HepG2 (cell line): ENCODE measurements around the gene VWA7. TPM values are rescaled to one million over a fixed set of nuclear protein-coding genes. Genes with fewer than 3 reads are reported as not detected.

ENCODE experiments used
- ATAC-seq: fragments of 200-7000 bp; cut with Tn5 transposase; 3 replicates; pipeline ENCODE4 v1.9.1; 2020; ENCODE audit warnings: mild to moderate bottlenecking, moderate library complexity
- BruUV-seq: library from RNA; stranded (reverse); fragments of 400-500 nt; replicated peaks from 2 replicates; lab custom pipeline; 2021; lab: Mats Ljungman, UMichigan
- CTCF ChIA-PET: fragments of 300-600 bp; formaldehyde crosslinking; extraction: SDS; loops from one replicate; lab custom pipeline; 2021; ENCODE audit warnings: low total read pairs, inconsistent platforms, low intra/inter-chr PET ratio; lab: Yijun Ruan, JAX
- POLR2A ChIA-PET: fragments of 350-600 bp; sonication (Branson Sonifier 250); formaldehyde crosslinking; loops from one replicate; lab custom pipeline; 2020; ENCODE audit warnings: antibody characterized with exemption, inconsistent platforms; lab: Yijun Ruan, JAX
- DNase-seq: peaks from one replicate; pipeline ENCODE4 v3.0.0-alpha.2; 2015; ENCODE audit warnings: low spot score
- FAIRE-seq: peaks from 3 replicates; lab custom pipeline; 2011; peaks lifted over from hg19 to GRCh38; lab: Jason Lieb, UNC
- H2AFZ ChIP-seq: one replicate; pipeline ENCODE4 v1.6.1; 2011; ENCODE audit warnings: low read length, inconsistent platforms
- H3K27ac ChIP-seq: fragments of 300-600 bp; 3 replicates; pipeline ENCODE4 v1.8.0; 2011; ENCODE audit warnings: mixed run types, mild to moderate bottlenecking, mixed read lengths, low read length, inconsistent platforms; ENCODE audit not compliant: insufficient read depth; ENCODE audit errors: extremely low read length
- H3K27me3 ChIP-seq, 2 experiments: fragments of 200-600 bp in 1 of 2; 2 replicates in 1 of 2; 3 replicates in 1 of 2; pipeline versions ENCODE4 v1.6.0 to v1.8.0; 2011; ENCODE audit warnings: low read length in 2 of 2, mild to moderate bottlenecking in 2 of 2, moderate library complexity in 2 of 2, inconsistent platforms in 1 of 2; ENCODE audit not compliant: insufficient read depth in 2 of 2, control insufficient read depth in 1 of 2
- H3K36me3 ChIP-seq, 2 experiments: fragments of 200-600 bp in 1 of 2; replicated peaks in 1 of 2; 2 replicates in 1 of 2; 3 replicates in 1 of 2; pipeline versions ENCODE4 v1.5.1 to v1.8.0; 2011; ENCODE audit warnings: low read length in 2 of 2, inconsistent platforms in 1 of 2; ENCODE audit not compliant: insufficient read depth in 2 of 2, control insufficient read depth in 1 of 2
- H3K4me1 ChIP-seq: 2 replicates; pipeline ENCODE4 v1.5.1; 2012; ENCODE audit warnings: low read length, inconsistent platforms; ENCODE audit not compliant: insufficient read depth
- H3K4me2 ChIP-seq: 2 replicates; pipeline ENCODE4 v1.6.0; 2011; ENCODE audit warnings: low read depth, low read length, inconsistent platforms
- H3K4me3 ChIP-seq, 3 experiments: fragments of 200-600 bp in 1 of 3; sonication (generic), shearing (Covaris generic) in 1 of 3; replicated peaks in 1 of 3; 2 replicates each; pipeline ENCODE4 v1.5.1; 2011 to 2016; ENCODE audit warnings: low read length in 3 of 3, inconsistent platforms in 2 of 3, low read depth in 2 of 3, mild to moderate bottlenecking in 2 of 3, control low read depth in 1 of 3, mixed read lengths in 1 of 3; ENCODE audit not compliant: insufficient read depth in 1 of 3
- H3K79me2 ChIP-seq: one replicate; pipeline ENCODE4 v1.6.1; 2011; ENCODE audit warnings: low read length, inconsistent platforms; ENCODE audit not compliant: insufficient read depth
- H3K9ac ChIP-seq: 2 replicates; pipeline ENCODE4 v1.6.0; 2011; ENCODE audit warnings: mild to moderate bottlenecking, low read depth, low read length, inconsistent platforms; ENCODE audit not compliant: insufficient read depth
- H3K9me3 ChIP-seq: 2 replicates; pipeline ENCODE4 v1.5.1; 2012; ENCODE audit warnings: mild to moderate bottlenecking, low read length
- H4K20me1 ChIP-seq: 2 replicates; pipeline ENCODE4 v1.6.0; 2011; ENCODE audit warnings: inconsistent platforms, mild to moderate bottlenecking, low read length, moderate library complexity; ENCODE audit not compliant: insufficient read depth
- HNRNPL ChIP-seq: fragments of 200-400 bp; formaldehyde crosslinking; IDR thresholded peaks from 2 replicates; pipeline ENCODE4 v1.6.1; 2017; ENCODE audit warnings: mild to moderate bottlenecking, low read depth, low read length
- RFXANK ChIP-seq: IDR thresholded peaks from 2 replicates; pipeline ENCODE4 v1.6.1; 2016
- RORA ChIP-seq: sonication (generic); formaldehyde crosslinking; IDR thresholded peaks from 2 replicates; pipeline ENCODE4 v1.5.0; 2020; ENCODE audit warnings: mild to moderate bottlenecking, missing genetic modification reagents, moderate library complexity
- ZNF768 ChIP-seq: sonication (generic); formaldehyde crosslinking; IDR thresholded peaks from 2 replicates; pipeline ENCODE4 v1.4.0; 2020; ENCODE audit warnings: missing genetic modification reagents
- WGBS: methylation state at CpG from one replicate; pipeline ENCODE4 v1.1.6; 2017; ENCODE audit warnings: low lambda C conversion rate; 5-methylcytosine and 5-hydroxymethylcytosine counted together
- in situ Hi-C: cut with HindIII; loops from 2 replicates; pipeline ENCODE4 v1.10.0; 2017; ENCODE audit warnings: low pct_unique_long_range_greater_than_20kb; ENCODE audit not compliant: extremely low pct_ligation_motif_present
- intact Hi-C: fragments of 100-400 bp; cut with micrococcal nuclease; formaldehyde crosslinking; loops from one replicate; pipeline ENCODE4 v1.10.0; 2022; ENCODE audit not compliant: unreplicated experiment
- polyA plus RNA-seq, 8 experiments: library from polyadenylated mRNA; depleted of rRNA in 3 of 8; stranded (reverse) in 7 of 8; unstranded in 1 of 8; fragments of >200 nt; fragmentation: Illumina TruSeq in 4 of 8; extraction: Trizol in 4 of 8; gene quantifications; 2 replicates each; pipeline versions ENCODE4 v1.2.1 to v1.2.3, GENCODE V29; 2011 to 2016; ENCODE audit warnings: low read depth in 4 of 8, missing spikeins in 1 of 8, mixed read lengths in 1 of 8; ENCODE audit not compliant: insufficient read depth in 1 of 8
- total RNA-seq, 5 experiments: library from RNA; depleted of rRNA; stranded (reverse); fragments of >200 nt; fragmentation: Illumina TruSeq; extraction: Trizol; gene quantifications; 2 replicates each; pipeline ENCODE4 v1.2.3, GENCODE V29; 2016; ENCODE audit warnings: low read depth in 1 of 5
- TF ChIP-seq, protein P1 (sequence below): sonication (generic); formaldehyde crosslinking; IDR thresholded peaks from 2 replicates; pipeline ENCODE4 v1.5.1; 2020; ENCODE audit warnings: mild to moderate bottlenecking, missing genetic modification reagents, borderline replicate concordance
- TF ChIP-seq, protein P2 (sequence below): sonication (generic); formaldehyde crosslinking; IDR thresholded peaks from 2 replicates; pipeline ENCODE4 v1.4.0; 2020; ENCODE audit warnings: mild to moderate bottlenecking, missing genetic modification reagents

The VWA7 gene
- total and polyA plus RNA-seq, 2 of the 13 experiments (the other 11 are each of a cell fraction or from before 2014, with no cell fraction given): 0.86 to 3.3 TPM

DNA sequence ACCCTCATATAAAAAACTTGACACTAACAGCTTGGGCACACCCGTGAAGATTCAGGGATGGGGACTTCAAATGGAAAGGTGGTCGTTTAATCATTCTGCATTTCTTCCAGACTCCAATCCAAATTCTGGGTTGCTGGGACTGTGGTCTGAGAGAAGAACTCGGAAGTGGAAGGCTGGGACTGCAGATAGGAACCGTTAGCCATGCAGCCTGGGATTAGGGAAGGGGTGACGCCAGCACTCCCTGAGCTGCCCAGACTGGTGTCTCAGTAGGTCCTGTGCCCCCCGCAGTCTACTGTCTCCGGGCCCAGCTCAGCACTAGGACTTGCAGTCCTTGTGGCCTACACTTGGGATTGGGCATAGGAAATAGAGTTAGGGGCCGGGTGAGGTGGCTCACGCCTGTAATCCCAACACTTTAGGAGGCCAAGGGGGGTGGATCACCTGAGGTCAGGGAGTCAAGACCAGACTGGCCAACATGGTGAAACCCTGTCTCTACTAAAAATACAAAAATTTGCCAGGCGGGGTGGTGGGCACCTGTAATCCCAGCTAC, 40.3 kb downstream of the VWA7 start:
- Histone ChIP-seq H3K4me1 (peaks cover 71% of the 10 kb centered on the region), H3K79me2 (peaks cover 41% of the 10 kb centered on the region), H3K36me3 (peaks cover 13 to 31% of the 10 kb centered on the region in 2 experiments), H3K27me3 (no peaks in the 10 kb centered on the region; a peak in 1 of 5 replicates), H3K4me2 (peak overlapping the region; percentile 98), H4K20me1 (peaks cover 24% of the 10 kb centered on the region; the same call in 1 of the 2 replicates), H3K9me3 (no peaks in the 10 kb centered on the region), H2AFZ (no peak overlapping the region), H3K9ac (peak overlapping the region; percentile 98), H3K27ac (peak overlapping the region; percentile 99), H3K4me3 (peak overlapping the region; percentile 71 to 92 (median 92))
- ChIA-PET CTCF (no interaction called here), POLR2A (interaction anchor here (0.5 to 11.3 kb wide), 52 partner anchors 7 to 1235 kb away, joined by 3 to 279 read pairs (median 9); partner anchors contain the start of genes ABHD16A, APOM, BAG6 and C2)
- in situ Hi-C loops (no loop called here), intact Hi-C loops (loop anchor here (1.0 to 5.0 kb wide), 3 partner anchors 8 to 70 kb away; partner anchors contain the start of genes ABHD16A, DDAH2 and LSM2)
- TSS peak; percentile 68 for BruUV-seq
- no peak for FAIRE-seq
- peak; percentile 33 for DNase-seq
- ATAC-seq: peak; percentile 4; the same call in 2 of the 3 replicates
- 2% methylated on average over 10 of the region's 10 CpGs for WGBS
- peak; percentile 25; the same call in 1 of the 2 replicates for TF ChIP-seq RFXANK (CRISPR knock-in tag)
- no peak for TF ChIP-seq ZNF768 (CRISPR knock-in tag)
- TF ChIP-seq RORA: no peak
- TF ChIP-seq, protein P1, sequence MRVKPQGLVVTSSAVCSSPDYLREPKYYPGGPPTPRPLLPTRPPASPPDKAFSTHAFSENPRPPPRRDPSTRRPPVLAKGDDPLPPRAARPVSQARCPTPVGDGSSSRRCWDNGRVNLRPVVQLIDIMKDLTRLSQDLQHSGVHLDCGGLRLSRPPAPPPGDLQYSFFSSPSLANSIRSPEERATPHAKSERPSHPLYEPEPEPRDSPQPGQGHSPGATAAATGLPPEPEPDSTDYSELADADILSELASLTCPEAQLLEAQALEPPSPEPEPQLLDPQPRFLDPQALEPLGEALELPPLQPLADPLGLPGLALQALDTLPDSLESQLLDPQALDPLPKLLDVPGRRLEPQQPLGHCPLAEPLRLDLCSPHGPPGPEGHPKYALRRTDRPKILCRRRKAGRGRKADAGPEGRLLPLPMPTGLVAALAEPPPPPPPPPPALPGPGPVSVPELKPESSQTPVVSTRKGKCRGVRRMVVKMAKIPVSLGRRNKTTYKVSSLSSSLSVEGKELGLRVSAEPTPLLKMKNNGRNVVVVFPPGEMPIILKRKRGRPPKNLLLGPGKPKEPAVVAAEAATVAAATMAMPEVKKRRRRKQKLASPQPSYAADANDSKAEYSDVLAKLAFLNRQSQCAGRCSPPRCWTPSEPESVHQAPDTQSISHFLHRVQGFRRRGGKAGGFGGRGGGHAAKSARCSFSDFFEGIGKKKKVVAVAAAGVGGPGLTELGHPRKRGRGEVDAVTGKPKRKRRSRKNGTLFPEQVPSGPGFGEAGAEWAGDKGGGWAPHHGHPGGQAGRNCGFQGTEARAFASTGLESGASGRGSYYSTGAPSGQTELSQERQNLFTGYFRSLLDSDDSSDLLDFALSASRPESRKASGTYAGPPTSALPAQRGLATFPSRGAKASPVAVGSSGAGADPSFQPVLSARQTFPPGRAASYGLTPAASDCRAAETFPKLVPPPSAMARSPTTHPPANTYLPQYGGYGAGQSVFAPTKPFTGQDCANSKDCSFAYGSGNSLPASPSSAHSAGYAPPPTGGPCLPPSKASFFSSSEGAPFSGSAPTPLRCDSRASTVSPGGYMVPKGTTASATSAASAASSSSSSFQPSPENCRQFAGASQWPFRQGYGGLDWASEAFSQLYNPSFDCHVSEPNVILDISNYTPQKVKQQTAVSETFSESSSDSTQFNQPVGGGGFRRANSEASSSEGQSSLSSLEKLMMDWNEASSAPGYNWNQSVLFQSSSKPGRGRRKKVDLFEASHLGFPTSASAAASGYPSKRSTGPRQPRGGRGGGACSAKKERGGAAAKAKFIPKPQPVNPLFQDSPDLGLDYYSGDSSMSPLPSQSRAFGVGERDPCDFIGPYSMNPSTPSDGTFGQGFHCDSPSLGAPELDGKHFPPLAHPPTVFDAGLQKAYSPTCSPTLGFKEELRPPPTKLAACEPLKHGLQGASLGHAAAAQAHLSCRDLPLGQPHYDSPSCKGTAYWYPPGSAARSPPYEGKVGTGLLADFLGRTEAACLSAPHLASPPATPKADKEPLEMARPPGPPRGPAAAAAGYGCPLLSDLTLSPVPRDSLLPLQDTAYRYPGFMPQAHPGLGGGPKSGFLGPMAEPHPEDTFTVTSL (CRISPR knock-in tag): no peak
- TF ChIP-seq, protein P2, sequence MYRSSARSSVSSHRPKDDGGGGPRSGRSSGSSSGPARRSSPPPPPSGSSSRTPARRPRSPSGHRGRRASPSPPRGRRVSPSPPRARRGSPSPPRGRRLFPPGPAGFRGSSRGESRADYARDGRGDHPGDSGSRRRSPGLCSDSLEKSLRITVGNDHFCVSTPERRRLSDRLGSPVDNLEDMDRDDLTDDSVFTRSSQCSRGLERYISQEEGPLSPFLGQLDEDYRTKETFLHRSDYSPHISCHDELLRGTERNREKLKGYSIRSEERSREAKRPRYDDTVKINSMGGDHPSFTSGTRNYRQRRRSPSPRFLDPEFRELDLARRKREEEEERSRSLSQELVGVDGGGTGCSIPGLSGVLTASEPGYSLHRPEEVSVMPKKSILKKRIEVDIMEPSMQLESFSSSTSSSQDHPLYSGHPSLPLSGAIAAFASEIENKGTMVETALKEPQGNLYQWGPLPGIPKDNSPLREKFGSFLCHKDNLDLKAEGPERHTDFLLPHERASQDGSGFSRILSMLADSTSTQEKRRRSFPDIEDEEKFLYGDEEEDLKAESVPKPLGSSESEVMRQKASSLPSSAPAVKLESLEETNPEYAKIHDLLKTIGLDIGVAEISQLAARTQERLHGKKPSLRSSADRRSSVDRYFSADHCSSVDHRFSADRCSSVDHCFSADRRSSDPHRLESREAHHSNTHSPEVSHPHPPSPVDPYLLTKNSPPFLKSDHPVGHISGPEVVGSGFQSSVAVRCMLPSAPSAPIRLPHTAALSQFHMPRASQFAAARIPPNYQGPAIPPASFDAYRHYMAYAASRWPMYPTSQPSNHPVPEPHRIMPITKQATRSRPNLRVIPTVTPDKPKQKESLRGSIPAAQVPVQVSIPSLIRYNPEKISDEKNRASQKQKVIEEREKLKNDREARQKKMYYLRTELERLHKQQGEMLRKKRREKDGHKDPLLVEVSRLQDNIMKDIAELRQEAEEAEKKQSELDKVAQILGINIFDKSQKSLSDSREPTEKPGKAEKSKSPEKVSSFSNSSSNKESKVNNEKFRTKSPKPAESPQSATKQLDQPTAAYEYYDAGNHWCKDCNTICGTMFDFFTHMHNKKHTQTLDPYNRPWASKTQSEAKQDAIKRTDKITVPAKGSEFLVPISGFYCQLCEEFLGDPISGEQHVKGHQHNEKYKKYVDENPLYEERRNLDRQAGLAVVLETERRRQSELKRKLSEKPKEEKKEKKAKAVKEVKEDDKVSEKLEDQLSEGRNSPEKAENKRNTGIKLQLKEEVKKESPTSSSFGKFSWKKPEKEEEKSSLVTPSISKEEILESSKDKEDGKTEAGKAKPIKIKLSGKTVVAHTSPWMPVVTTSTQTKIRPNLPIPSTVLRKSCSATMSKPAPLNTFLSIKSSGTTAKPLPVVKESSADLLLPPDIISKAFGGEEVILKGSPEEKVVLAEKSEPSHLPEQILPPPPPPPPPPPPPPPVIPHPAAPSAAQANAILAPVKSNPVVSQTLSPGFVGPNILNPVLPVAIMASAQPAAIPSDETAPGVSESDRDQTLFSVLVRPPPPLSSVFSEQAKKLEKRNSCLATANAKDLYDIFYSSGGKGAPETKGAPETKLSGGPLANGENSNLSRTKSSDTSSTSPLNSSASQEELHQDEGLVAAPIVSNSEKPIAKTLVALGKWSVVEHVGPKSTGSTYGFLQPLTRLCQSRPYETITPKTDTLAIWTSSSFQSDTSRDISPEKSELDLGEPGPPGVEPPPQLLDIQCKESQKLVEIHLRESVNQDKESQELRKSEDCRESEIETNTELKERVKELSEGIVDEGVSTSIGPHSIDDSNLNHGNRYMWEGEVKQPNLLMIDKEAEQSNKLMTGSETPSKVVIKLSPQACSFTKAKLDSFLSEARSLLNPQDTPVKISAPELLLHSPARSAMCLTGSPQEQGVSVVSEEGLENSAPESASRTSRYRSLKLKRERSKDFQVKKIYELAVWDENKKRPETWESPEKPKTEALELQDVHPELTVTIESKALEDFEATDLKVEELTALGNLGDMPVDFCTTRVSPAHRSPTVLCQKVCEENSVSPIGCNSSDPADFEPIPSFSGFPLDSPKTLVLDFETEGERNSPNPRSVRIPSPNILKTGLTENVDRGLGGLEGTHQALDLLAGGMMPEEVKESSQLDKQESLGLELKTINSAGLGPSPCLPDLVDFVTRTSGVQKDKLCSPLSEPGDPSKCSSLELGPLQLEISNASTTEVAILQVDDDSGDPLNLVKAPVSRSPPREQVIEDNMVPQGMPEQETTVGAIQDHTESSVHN (CRISPR knock-in tag): no peak
- no peak for TF ChIP-seq HNRNPL
